ENCODE results near the gene SLC10A4.
"Not testable (repeated sequence)": the region's sequence is repeated elsewhere in the genome, so short reads cannot be mapped to it uniquely, and the experiment has no call there.

Gene SLC10A4

GRCh38 chr4:48483006-48483776 is at the start of gene SLC10A4:
Gene SLC10A4 (plus strand): TSS chr4:48483343. CDS start chr4:48483562, 219 bp downstream.
- DNase-seq (ENCODE audit: extremely low spot score), result peak; percentile 53
- POLR2A ChIA-PET, result no interaction called here
- TF ChIP-seq CTCF (IDR thresholded peaks at IDR 0.05; ENCODE audit: control extremely low read depth, extremely low read depth, low read depth, missing control alignments), result no peak
- CTCF ChIA-PET, result interaction anchor here (1.3 to 1.8 kb wide), 2 partner anchors 16 to 37 kb away, joined by 3 to 5 read pairs; no protein-coding TSS in a partner anchor

- no peak for TF ChIP-seq CTCF (IDR thresholded peaks at IDR 0.05; ENCODE audit: control extremely low read depth, extremely low read depth, low read depth, missing control alignments)
- no peak for DNase-seq (ENCODE audit: extremely low spot score)
- ChIA-PET POLR2A (no interaction called here), CTCF (interaction anchor here (1.0 to 1.2 kb wide), 3 partner anchors 9 to 142 kb away, joined by 3 to 4 read pairs (median 3); no protein-coding TSS in a partner anchor)
Measured at GRCh38 chr4:48436318-48436717, 46.8 kb upstream of the SLC10A4 start.

GRCh38 chr4:48439988-48440387 is 43.2 kb upstream of the SLC10A4 start:
- TF ChIP-seq CTCF (IDR thresholded peaks at IDR 0.05; ENCODE audit: control extremely low read depth, extremely low read depth, low read depth, missing control alignments), result no peak
- no peak for DNase-seq (ENCODE audit: extremely low spot score)
- POLR2A ChIA-PET, result no interaction called here
- CTCF ChIA-PET, result no interaction called here

- DNase-seq (ENCODE audit: extremely low spot score); POLR2A ChIA-PET: not testable (repeated sequence)
- CTCF ChIA-PET, result interaction anchor here (0.9 to 1.5 kb wide), 3 partner anchors 13 to 35 kb away, joined by 3 to 6 read pairs (median 3); no protein-coding TSS in a partner anchor
Measured at GRCh38 chr4:48440914-48441313, 42.2 kb upstream of the SLC10A4 start.

- TF ChIP-seq CTCF (IDR thresholded peaks at IDR 0.05; ENCODE audit: control extremely low read depth, extremely low read depth, low read depth, missing control alignments), result peak; percentile 49
- CTCF ChIA-PET, result interaction anchor here (0.8 to 1.9 kb wide), 9 partner anchors 10 to 151 kb away, joined by 3 to 7 read pairs (median 3); partner anchors contain the start of gene SLC10A4
Measured at GRCh38 chr4:48445704-48446103, 37.4 kb upstream of the SLC10A4 start.

GRCh38 chr4:48446642-48447041 is 36.5 kb upstream of the SLC10A4 start:
- POLR2A ChIA-PET, result no interaction called here
- TF ChIP-seq CTCF (IDR thresholded peaks at IDR 0.05; ENCODE audit: control extremely low read depth, extremely low read depth, low read depth, missing control alignments), result no peak
- CTCF ChIA-PET, result interaction anchor here (0.8 to 1.9 kb wide), 10 partner anchors 8 to 152 kb away, joined by 3 to 7 read pairs (median 4); partner anchors contain the start of gene SLC10A4
- no peak for DNase-seq (ENCODE audit: extremely low spot score)

More at GRCh38 chr4:48445704-48446103, 37.4 kb upstream of the SLC10A4 start:
- POLR2A ChIA-PET, result no interaction called here
- DNase-seq (ENCODE audit: extremely low spot score), result no peak

GRCh38 chr4:48449151-48449550 is 34.0 kb upstream of the SLC10A4 start:
- ChIA-PET CTCF (no interaction called here), POLR2A (no interaction called here)
- TF ChIP-seq CTCF (IDR thresholded peaks at IDR 0.05; ENCODE audit: control extremely low read depth, extremely low read depth, low read depth, missing control alignments), result no peak
- no peak for DNase-seq (ENCODE audit: extremely low spot score)

Measured in GM10248 (cell line).